Left lung (tissue), 10 donors: ENCODE data around the gene UCN. TPM values are rescaled to one million over a fixed set of nuclear protein-coding genes. Genes with fewer than 3 reads are reported as not detected.
"Not testable (repeated sequence)": the region's sequence is repeated elsewhere in the genome, so short reads cannot be mapped to it uniquely, and the experiment has no call there.

ENCODE experiments used
- ATAC-seq: fragments of 200-7000 bp; cut with Tn5 transposase; one replicate; pipeline ENCODE4 v1.9.1; 2020; ENCODE audit warnings: moderate library complexity
- DNase-seq, 4 donors: peaks; one replicate each; pipeline ENCODE4 v3.0.0-alpha.2; 2013 to 2020
- H3K27ac ChIP-seq, 2 donors: fragments of 200-600 bp; sonication (generic) in 1 of 2; one replicate each; pipeline versions ENCODE4 v1.5.0 to v1.8.0; 2020 to 2021
- H3K27me3 ChIP-seq, 2 donors: fragments of 200-600 bp; sonication (generic) in 1 of 2; one replicate each; pipeline versions ENCODE4 v1.5.0 to v1.8.0; 2020 to 2021
- H3K36me3 ChIP-seq, 2 donors: fragments of 200-600 bp; sonication (generic) in 1 of 2; one replicate each; pipeline versions ENCODE4 v1.5.0 to v1.8.0; 2020 to 2021
- H3K4me1 ChIP-seq, 2 donors: fragments of 200-600 bp; one replicate each; pipeline ENCODE4 v1.8.0; 2021
- H3K4me3 ChIP-seq, 2 donors: fragments of 200-600 bp; sonication (generic) in 1 of 2; one replicate each; pipeline versions ENCODE4 v1.5.0 to v1.8.0; 2020 to 2021; ENCODE audit warnings: mild to moderate bottlenecking in 1 of 2
- H3K9me3 ChIP-seq, 2 donors: fragments of 200-600 bp; sonication (generic) in 1 of 2; one replicate each; pipeline versions ENCODE4 v1.5.0 to v1.8.0; 2020 to 2021
- CTCF ChIP-seq, 2 donors: fragments of 200-600 bp; sonication (generic) in 1 of 2; IDR thresholded peaks; one replicate each; pipeline versions ENCODE4 v1.5.0 to v1.8.0; 2021; ENCODE audit warnings: antibody characterized with exemption in 2 of 2
- intact Hi-C, 2 donors: fragments of 100-400 bp; cut with DNase I; formaldehyde crosslinking; loops; one replicate each; pipeline versions ENCODE4 v1.11.2 to v1.14.2; 2022
- polyA plus RNA-seq, 6 donors: library from polyadenylated mRNA; unstranded; fragments of 120-200 nt; gene quantifications; one replicate each; pipeline ENCODE4 v1.2.1, GENCODE V29; 2013; ENCODE audit not compliant: insufficient read length in 6 of 6
- total RNA-seq, 2 donors: library from RNA; stranded (reverse); fragmentation: NEBNext Ultra II Directional; extraction: Animal tissue kit (Norgen Biotek cat#: 25700); gene quantifications; one replicate each; pipeline ENCODE4 v1.2.1, GENCODE V29; 2021
- donor health status: DM: no; HTN: yes; CAD: no.
- donor health status: DM: no; HTN: no; CAD: no.

UCN gene
- total and polyA plus RNA-seq, 8 donors, result 1.3 to 2.6 (median 1.8) TPM

- H3K36me3 ChIP-seq, result peaks cover 0 to 9% of the 10 kb centered on the region in 2 donors
These were observed 45.7 kb upstream of the UCN start for GRCh38 chr2:27353762-27354596.

GRCh38 chr2:27353386-27353761, 45.1 kb upstream of the UCN start:
- DNase-seq, H3K9me3 ChIP-seq, H3K27ac ChIP-seq, intact Hi-C loops, H3K27me3 ChIP-seq, H3K36me3 ChIP-seq, ATAC-seq, H3K4me3 ChIP-seq: not testable (repeated sequence)
- peaks cover 22 to 40% of the 10 kb centered on the region in 2 donors for H3K4me1 ChIP-seq

More at GRCh38 chr2:27353762-27354596, 45.7 kb upstream of the UCN start:
- no peaks in the 10 kb centered on the region for H3K9me3 ChIP-seq
- ATAC-seq (no peak), DNase-seq (no peak)
- H3K27me3 ChIP-seq, result no peaks in the 10 kb centered on the region
- TF ChIP-seq CTCF (IDR thresholded peaks at IDR 0.05), result no peak
- intact Hi-C loops, result no loop called here
- H3K4me1 ChIP-seq, result peaks cover 22 to 43% of the 10 kb centered on the region in 2 donors
- no peak overlapping the region for H3K4me3 ChIP-seq
- peak overlapping the region in 1 of 2 donors; percentile 28 for H3K27ac ChIP-seq

GRCh38 chr2:27351802-27352598, 43.8 kb upstream of the UCN start:
- ATAC-seq, result no peak
- Histone ChIP-seq H3K27me3 (no peaks in the 10 kb centered on the region), H3K9me3 (no peaks in the 10 kb centered on the region), H3K27ac (no peak overlapping the region), H3K36me3 (peaks cover 0 to 9% of the 10 kb centered on the region in 2 donors), H3K4me3 (no peak overlapping the region), H3K4me1 (peaks cover 16 to 26% of the 10 kb centered on the region in 2 donors)
- intact Hi-C loops, result no loop called here
- no peak for DNase-seq
- no peak for TF ChIP-seq CTCF (IDR thresholded peaks at IDR 0.05)

- DNase-seq, result no peak
- Histone ChIP-seq H3K9me3 (no peaks in the 10 kb centered on the region), H3K4me3 (no peak overlapping the region), H3K27me3 (no peaks in the 10 kb centered on the region), H3K27ac (no peak overlapping the region), H3K4me1 (peaks cover 10 to 19% of the 10 kb centered on the region in 2 donors), H3K36me3 (peaks cover 0 to 12% of the 10 kb centered on the region in 2 donors)
- intact Hi-C loops, result no loop called here
- no peak for ATAC-seq
- no peak for TF ChIP-seq CTCF (IDR thresholded peaks at IDR 0.05)
These were observed 42.0 kb upstream of the UCN start for GRCh38 chr2:27350106-27350693.

GRCh38 chr2:27347641-27348040, 39.4 kb upstream of the UCN start:
- H3K9me3 ChIP-seq, result no peaks in the 10 kb centered on the region
- H3K27me3 ChIP-seq, result no peaks in the 10 kb centered on the region
- DNase-seq (no peak), ATAC-seq (no peak)
- H3K4me1 ChIP-seq, result no peaks in the 10 kb centered on the region
- TF ChIP-seq CTCF (IDR thresholded peaks at IDR 0.05), result no peak
- peaks cover 0 to 21% of the 10 kb centered on the region in 2 donors for H3K36me3 ChIP-seq
- no peak overlapping the region for H3K27ac ChIP-seq
- intact Hi-C loops, result no loop called here
- no peak overlapping the region for H3K4me3 ChIP-seq
